Suprapubic skin (tissue), 4 donors: ENCODE data around the gene COPG2. TPM values are rescaled to one million over a fixed set of nuclear protein-coding genes. Genes with fewer than 3 reads are reported as not detected.

Experiments
- DNase-seq, 2 donors: peaks; one replicate each; pipeline ENCODE4 v3.0.0-alpha.2; 2019; ENCODE audit warnings: low spot score in 2 of 2
- H3K27ac ChIP-seq: fragments of 200-600 bp; sonication (generic); one replicate; pipeline ENCODE4 v1.5.1; 2019
- H3K27me3 ChIP-seq: fragments of 200-600 bp; sonication (generic); one replicate; pipeline ENCODE4 v1.5.1; 2019
- H3K36me3 ChIP-seq: fragments of 200-600 bp; sonication (generic); one replicate; pipeline ENCODE4 v1.5.1; 2019
- H3K4me1 ChIP-seq: fragments of 200-600 bp; sonication (generic); one replicate; pipeline ENCODE4 v1.5.1; 2019
- H3K4me3 ChIP-seq: fragments of 200-600 bp; sonication (generic); one replicate; pipeline ENCODE4 v1.5.1; 2019; ENCODE audit warnings: mild to moderate bottlenecking
- H3K9me3 ChIP-seq: fragments of 200-600 bp; sonication (generic); one replicate; pipeline ENCODE4 v1.5.1; 2019
- EP300 ChIP-seq: sonication (generic); formaldehyde crosslinking; IDR thresholded peaks from one replicate; pipeline ENCODE4 v1.6.1; 2017; ENCODE audit warnings: antibody characterized with exemption
- POLR2A ChIP-seq, 2 donors: fragments of 450-650 bp; IDR thresholded peaks; one replicate each; pipeline ENCODE4 v1.6.1; 2017; ENCODE audit warnings: antibody characterized with exemption in 2 of 2, mild to moderate bottlenecking in 2 of 2, moderate library complexity in 2 of 2
- POLR2AphosphoS5 ChIP-seq, 3 donors: sonication (generic); formaldehyde crosslinking; IDR thresholded peaks; one replicate each; pipeline ENCODE4 v1.6.1; 2017; ENCODE audit warnings: antibody characterized with exemption in 3 of 3
- WGBS: methylation state at CpG from one replicate; pipeline ENCODE4 v1.1.5; 2018; 5-methylcytosine and 5-hydroxymethylcytosine counted together
- total RNA-seq, 4 donors: library from RNA; depleted of rRNA; stranded (reverse); fragments of >200 nt; gene quantifications; one replicate each; pipeline ENCODE4 v1.1.0, GENCODE V29; 2016
- TF ChIP-seq, protein P1 (sequence below), 2 donors: fragments of 200-600 bp in 1 of 2; fragments of 450-650 bp in 1 of 2; sonication (generic) in 1 of 2; IDR thresholded peaks; one replicate each; pipeline ENCODE4 v1.5.1; 2016 to 2019; ENCODE audit warnings: antibody characterized with exemption in 2 of 2, mild to moderate bottlenecking in 1 of 2, moderate library complexity in 1 of 2

COPG2 gene
- total RNA-seq, 4 donors from 2014 or later, result 17.9 to 24.8 (median 21.0) TPM

DNA sequence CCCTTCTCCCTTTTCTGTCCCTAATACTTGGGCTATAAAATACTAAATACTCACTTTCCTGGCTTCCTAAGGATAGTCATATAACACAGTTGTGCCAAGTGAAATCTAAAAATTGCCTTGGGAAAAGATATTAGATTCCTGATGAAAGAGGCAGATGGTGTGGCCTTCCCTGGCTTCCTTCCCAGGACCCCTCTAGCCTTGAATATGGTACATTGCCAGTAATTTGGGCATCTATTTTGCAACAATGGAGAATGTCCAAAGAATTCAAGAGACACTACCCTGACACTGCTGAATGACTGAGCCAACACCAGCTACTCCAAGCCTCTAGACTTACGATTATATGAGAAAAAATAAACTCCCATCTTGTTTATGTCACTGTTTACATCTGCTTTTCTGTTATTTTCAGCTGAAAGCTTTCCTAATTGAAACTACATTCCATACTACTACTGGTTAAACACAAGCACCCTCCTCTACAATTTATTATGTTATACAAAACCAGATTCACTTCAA lies 17.9 kb downstream of the COPG2 start:
- Histone ChIP-seq H3K4me3 (no peak overlapping the region), H3K9me3 (no peaks in the 10 kb centered on the region), H3K27ac (no peak overlapping the region), H3K27me3 (no peaks in the 10 kb centered on the region), H3K4me1 (no peaks in the 10 kb centered on the region), H3K36me3 (peaks cover 16% of the 10 kb centered on the region)
- no peak for DNase-seq
- 79% methylated on average over 1 of the region's 1 CpG for WGBS
- TF ChIP-seq, protein P1, sequence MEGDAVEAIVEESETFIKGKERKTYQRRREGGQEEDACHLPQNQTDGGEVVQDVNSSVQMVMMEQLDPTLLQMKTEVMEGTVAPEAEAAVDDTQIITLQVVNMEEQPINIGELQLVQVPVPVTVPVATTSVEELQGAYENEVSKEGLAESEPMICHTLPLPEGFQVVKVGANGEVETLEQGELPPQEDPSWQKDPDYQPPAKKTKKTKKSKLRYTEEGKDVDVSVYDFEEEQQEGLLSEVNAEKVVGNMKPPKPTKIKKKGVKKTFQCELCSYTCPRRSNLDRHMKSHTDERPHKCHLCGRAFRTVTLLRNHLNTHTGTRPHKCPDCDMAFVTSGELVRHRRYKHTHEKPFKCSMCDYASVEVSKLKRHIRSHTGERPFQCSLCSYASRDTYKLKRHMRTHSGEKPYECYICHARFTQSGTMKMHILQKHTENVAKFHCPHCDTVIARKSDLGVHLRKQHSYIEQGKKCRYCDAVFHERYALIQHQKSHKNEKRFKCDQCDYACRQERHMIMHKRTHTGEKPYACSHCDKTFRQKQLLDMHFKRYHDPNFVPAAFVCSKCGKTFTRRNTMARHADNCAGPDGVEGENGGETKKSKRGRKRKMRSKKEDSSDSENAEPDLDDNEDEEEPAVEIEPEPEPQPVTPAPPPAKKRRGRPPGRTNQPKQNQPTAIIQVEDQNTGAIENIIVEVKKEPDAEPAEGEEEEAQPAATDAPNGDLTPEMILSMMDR (IDR thresholded peaks at IDR 0.05), result no peak
- TF ChIP-seq EP300 (no peak), POLR2A (IDR thresholded peaks at IDR 0.05) (no peak), POLR2AphosphoS5 (IDR thresholded peaks at IDR 0.05) (no peak)

DNA sequence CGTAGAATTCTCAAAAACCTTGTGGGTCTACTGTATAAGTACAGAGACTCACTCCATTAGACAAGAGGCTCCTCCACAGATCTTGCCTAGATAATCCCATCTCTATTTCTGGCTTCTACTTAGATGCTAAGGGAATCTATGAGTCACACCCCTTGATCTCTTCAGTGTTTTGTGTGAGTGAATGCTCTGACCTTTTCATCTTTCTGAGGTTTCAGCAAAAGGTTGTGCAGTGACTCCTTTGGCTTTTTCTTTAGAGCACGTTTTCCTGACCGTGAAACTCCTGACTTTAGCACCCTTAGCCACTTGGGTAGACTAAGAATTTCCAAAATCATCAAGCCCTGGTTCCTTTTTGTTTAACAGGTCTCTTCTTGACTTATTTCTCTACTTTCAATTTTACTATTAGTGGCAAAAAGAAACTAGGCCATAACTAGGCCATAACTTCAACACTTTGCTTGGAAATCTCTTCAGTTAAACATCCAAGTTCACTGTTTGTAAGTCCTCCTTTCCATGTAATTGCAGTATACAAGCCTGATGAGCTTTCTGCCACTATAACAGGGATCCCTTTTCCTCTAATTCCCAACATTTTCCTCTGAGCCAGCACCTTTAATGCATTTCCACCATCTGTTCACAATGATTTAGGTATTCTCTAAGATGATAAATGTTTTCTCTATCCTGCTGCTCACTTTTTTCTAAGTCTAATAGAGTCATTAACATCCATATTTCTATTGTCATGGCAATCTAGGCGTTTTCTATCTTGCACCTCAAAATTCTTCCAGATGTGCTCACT lies 19.4 kb downstream of the COPG2 start:
- no peaks in the 10 kb centered on the region for H3K27me3 ChIP-seq
- TF ChIP-seq, protein P1 (IDR thresholded peaks at IDR 0.05), result no peak
- TF ChIP-seq POLR2A (IDR thresholded peaks at IDR 0.05) (no peak), POLR2AphosphoS5 (IDR thresholded peaks at IDR 0.05) (no peak), EP300 (no peak)
- H3K36me3 ChIP-seq, result peaks cover 23% of the 10 kb centered on the region
- 85% methylated on average over 4 of the region's 4 CpGs for WGBS
- no peaks in the 10 kb centered on the region for H3K4me1 ChIP-seq
- no peak overlapping the region for H3K27ac ChIP-seq
- DNase-seq, result no peak
- H3K4me3 ChIP-seq, result no peak overlapping the region
- H3K9me3 ChIP-seq, result no peaks in the 10 kb centered on the region

DNA sequence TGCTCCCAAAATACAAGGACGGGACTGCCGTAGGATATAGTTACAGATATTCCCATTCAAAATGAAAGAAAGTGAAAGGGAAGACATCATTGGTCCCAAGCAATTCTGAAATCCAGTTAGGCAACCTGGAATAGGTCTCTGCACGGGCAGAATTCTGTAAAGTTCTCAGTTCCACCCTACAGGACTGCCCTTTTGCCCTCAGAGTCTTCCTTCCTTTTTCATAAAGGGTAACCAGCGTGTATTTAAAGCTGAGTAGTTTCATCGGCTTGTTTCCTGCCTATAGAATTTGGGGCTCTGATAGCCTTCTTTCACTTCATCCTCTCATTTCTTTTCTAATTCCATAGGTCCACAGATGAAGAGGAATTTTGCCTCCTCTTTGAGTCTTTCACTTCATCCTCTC lies 20.0 kb downstream of the COPG2 start:
- no peaks in the 10 kb centered on the region for H3K9me3 ChIP-seq
- TF ChIP-seq POLR2AphosphoS5 (IDR thresholded peaks at IDR 0.05) (no peak), EP300 (no peak), POLR2A (IDR thresholded peaks at IDR 0.05) (no peak)
- TF ChIP-seq, protein P1 (IDR thresholded peaks at IDR 0.05), result no peak
- no peak overlapping the region for H3K4me3 ChIP-seq
- H3K4me1 ChIP-seq, result no peaks in the 10 kb centered on the region
- WGBS, result 91% methylated on average over 5 of the region's 5 CpGs
- H3K27ac ChIP-seq, result no peak overlapping the region
- H3K27me3 ChIP-seq, result no peaks in the 10 kb centered on the region
- DNase-seq, result no peak
- H3K36me3 ChIP-seq, result peaks cover 23% of the 10 kb centered on the region

DNA sequence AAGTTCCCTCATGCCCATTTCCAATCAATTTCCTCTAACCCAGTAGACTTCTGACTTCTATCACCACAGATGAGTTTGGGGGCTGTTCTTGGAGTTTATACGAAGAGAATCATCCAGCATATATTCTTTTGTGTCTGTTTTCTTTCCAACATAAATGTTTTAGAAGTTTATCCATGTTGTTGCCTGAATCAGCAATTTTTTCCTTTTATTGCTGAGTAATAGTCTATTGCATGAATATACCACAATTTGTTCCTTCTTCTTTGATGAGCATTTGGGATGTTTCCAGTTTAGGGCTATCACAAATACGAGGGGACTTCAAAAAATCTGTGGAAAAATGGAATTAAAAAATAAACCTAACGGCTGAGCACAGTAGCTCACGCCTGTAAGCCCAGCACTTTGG lies 26.2 kb downstream of the COPG2 start:
- Histone ChIP-seq H3K4me1 (no peaks in the 10 kb centered on the region), H3K27ac (no peak overlapping the region), H3K27me3 (no peaks in the 10 kb centered on the region), H3K9me3 (no peaks in the 10 kb centered on the region), H3K36me3 (peaks cover 7% of the 10 kb centered on the region), H3K4me3 (no peak overlapping the region)
- WGBS, result 97% methylated on average over 4 of the region's 4 CpGs
- DNase-seq, result no peak
- TF ChIP-seq POLR2AphosphoS5 (IDR thresholded peaks at IDR 0.05), result no peak
- TF ChIP-seq, protein P1 (IDR thresholded peaks at IDR 0.05), result no peak
- TF ChIP-seq POLR2A (IDR thresholded peaks at IDR 0.05), result no peak
- TF ChIP-seq EP300, result no peak

DNA sequence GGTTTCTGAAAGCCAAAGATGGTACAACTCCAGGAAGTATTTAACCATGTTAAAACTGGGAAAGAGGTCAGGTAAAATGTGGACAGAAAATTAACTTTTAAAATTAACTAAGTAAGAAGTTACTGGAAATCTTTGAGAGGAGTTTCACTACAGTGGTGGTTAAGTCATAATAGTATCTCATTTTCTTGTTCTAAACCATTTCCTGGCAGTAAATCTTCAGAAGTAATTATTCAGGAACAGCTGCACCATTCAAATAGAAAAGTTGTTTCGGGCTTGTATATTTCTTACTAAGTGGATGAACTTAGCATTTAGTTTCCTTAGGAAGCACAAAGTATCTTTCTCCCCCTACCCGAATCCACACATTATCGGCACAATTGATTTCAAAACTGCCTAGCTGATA lies 27.1 kb downstream of the COPG2 start:
- no peaks in the 10 kb centered on the region for H3K4me1 ChIP-seq
- no peak for DNase-seq
- WGBS, result 93% methylated on average over 3 of the region's 3 CpGs
- no peak overlapping the region for H3K4me3 ChIP-seq
- TF ChIP-seq POLR2A (IDR thresholded peaks at IDR 0.05) (no peak), POLR2AphosphoS5 (IDR thresholded peaks at IDR 0.05) (no peak), EP300 (no peak)
- TF ChIP-seq, protein P1 (IDR thresholded peaks at IDR 0.05), result no peak
- H3K27ac ChIP-seq, result no peak overlapping the region
- H3K36me3 ChIP-seq, result peaks cover 7% of the 10 kb centered on the region
- H3K27me3 ChIP-seq, result no peaks in the 10 kb centered on the region
- H3K9me3 ChIP-seq, result no peaks in the 10 kb centered on the region
